GM12878 (cell line): ENCODE data around the gene CCDC88C. TPM values are rescaled to one million over a fixed set of nuclear protein-coding genes. Genes with fewer than 3 reads are reported as not detected.
A peak's percentile ranks its signal among the peaks of the same experiment; 100 is the strongest.

ENCODE experiments used
- ATAC-seq: fragments of 200-7000 bp; cut with Tn5 transposase; 3 replicates; pipeline ENCODE4 v1.9.1; 2020; ENCODE audit warnings: mild to moderate bottlenecking, moderate library complexity
- BruUV-seq: library from RNA; stranded (reverse); fragments of 400-500 nt; replicated peaks from 2 replicates; lab custom pipeline; 2021; lab: Mats Ljungman, UMichigan
- CTCF ChIA-PET: fragments of 300-600 bp; sonication (Branson Sonifier 250); formaldehyde crosslinking; extraction: SDS; loops from one replicate; lab custom pipeline; 2021; ENCODE audit warnings: inconsistent platforms; lab: Yijun Ruan, JAX
- POLR2A ChIA-PET: fragments of 350-600 bp; formaldehyde crosslinking; extraction: SDS; loops from one replicate; lab custom pipeline; 2021; ENCODE audit warnings: inconsistent platforms; lab: Charles Lee
- RAD21 ChIA-PET: fragments of 300-600 bp; sonication (Branson Sonifier 250); formaldehyde crosslinking; loops from one replicate; lab custom pipeline; 2023; ENCODE audit warnings: antibody characterized with exemption; ENCODE audit not compliant: unreplicated experiment; lab: Charles Lee
- SMC1A ChIA-PET: fragments of 300-600 bp; sonication (Branson Sonifier 250); formaldehyde crosslinking; loops from one replicate; lab custom pipeline; 2023; ENCODE audit not compliant: unreplicated experiment, uncharacterized antibody; lab: Charles Lee
- DNase-seq: peaks from one replicate; pipeline ENCODE4 v3.0.0-alpha.2; 2011; ENCODE audit warnings: low read depth, low spot score
- FAIRE-seq: peaks from 3 replicates; lab custom pipeline; 2011; peaks lifted over from hg19 to GRCh38; lab: Jason Lieb, UNC
- H2AFZ ChIP-seq: 2 replicates; pipeline ENCODE4 v1.6.0; 2011; ENCODE audit warnings: low read depth, low read length, control low read depth; ENCODE audit not compliant: control insufficient read depth
- H3K27ac ChIP-seq: 2 replicates; pipeline ENCODE4 v1.5.1; 2011; ENCODE audit warnings: control low read depth; ENCODE audit not compliant: control insufficient read depth, insufficient read depth
- H3K27me3 ChIP-seq, 2 experiments: replicated peaks in 1 of 2; 2 replicates each; pipeline versions ENCODE4 v1.6.0 to v1.6.1; 2011; ENCODE audit warnings: low read length in 1 of 2; ENCODE audit not compliant: control insufficient read depth in 2 of 2, insufficient read depth in 2 of 2
- H3K36me3 ChIP-seq, 2 experiments: 2 replicates each; pipeline ENCODE4 v1.5.1; 2011; ENCODE audit warnings: low read length in 1 of 2; ENCODE audit not compliant: control insufficient read depth in 2 of 2, insufficient read depth in 2 of 2
- H3K4me1 ChIP-seq: 2 replicates; pipeline ENCODE4 v1.6.1; 2011; ENCODE audit warnings: mild to moderate bottlenecking, low read length, moderate library complexity, mixed read lengths; ENCODE audit not compliant: control insufficient read depth, insufficient read depth
- H3K4me2 ChIP-seq: 2 replicates; pipeline ENCODE4 v1.6.0; 2011; ENCODE audit warnings: control low read depth; ENCODE audit not compliant: control insufficient read depth, insufficient read depth
- H3K4me3 ChIP-seq: fragments of 200-600 bp; sonication (generic); 2 replicates; pipeline ENCODE4 v1.5.1; 2016
- H3K79me2 ChIP-seq: 2 replicates; pipeline ENCODE4 v1.6.0; 2011; ENCODE audit warnings: low read length; ENCODE audit not compliant: control insufficient read depth, insufficient read depth
- H3K9ac ChIP-seq: 2 replicates; pipeline ENCODE4 v1.8.0; 2011; ENCODE audit warnings: low read length, control low read depth, mixed read lengths; ENCODE audit not compliant: control insufficient read depth, insufficient read depth
- H3K9me3 ChIP-seq: replicated peaks from 3 replicates; pipeline ENCODE4 v1.5.1; 2011; ENCODE audit warnings: mild to moderate bottlenecking, low read length; ENCODE audit not compliant: control insufficient read depth, insufficient read depth
- H4K20me1 ChIP-seq: 2 replicates; pipeline ENCODE4 v1.6.0; 2011; ENCODE audit not compliant: control insufficient read depth, insufficient read depth
- BCL3 ChIP-seq: IDR thresholded peaks from 2 replicates; pipeline ENCODE4 v1.6.1; 2011; ENCODE audit warnings: borderline replicate concordance, low read depth, mild to moderate bottlenecking, moderate library complexity, low read length; ENCODE audit not compliant: insufficient read depth, poor library complexity, severe bottlenecking
- EED ChIP-seq: sonication (generic); IDR thresholded peaks from 2 replicates; pipeline ENCODE4 v1.6.1; 2016; ENCODE audit warnings: antibody characterized with exemption, low read depth
- MEF2A ChIP-seq: IDR thresholded peaks from 2 replicates; pipeline ENCODE4 v1.6.1; 2011; ENCODE audit warnings: low read depth, mild to moderate bottlenecking, low read length, moderate library complexity; ENCODE audit not compliant: insufficient read depth
- MLLT1 ChIP-seq: fragments of 450-650 bp; IDR thresholded peaks from 2 replicates; pipeline ENCODE4 v1.6.1; 2016; ENCODE audit warnings: mild to moderate bottlenecking
- MYC ChIP-seq: IDR thresholded peaks from 2 replicates; pipeline ENCODE4 v1.6.1; 2011; ENCODE audit warnings: mild to moderate bottlenecking, low read length, moderate library complexity, inconsistent platforms; ENCODE audit not compliant: insufficient read depth, insufficient replicate concordance, insufficient read length, severe bottlenecking
- PAX8 ChIP-seq: fragments of 450-650 bp; IDR thresholded peaks from 2 replicates; pipeline ENCODE4 v1.6.1; 2017; ENCODE audit warnings: mild to moderate bottlenecking, moderate library complexity
- POLR2AphosphoS2 ChIP-seq: IDR thresholded peaks from 2 replicates; pipeline ENCODE4 v1.6.1; 2011; ENCODE audit warnings: low read depth, mild to moderate bottlenecking, low read length, improper control_type of control experiment, moderate library complexity
- WGBS: methylation state at CpG from one replicate; pipeline ENCODE4 v1.1.6; 2016; ENCODE audit warnings: low lambda C conversion rate; ENCODE audit not compliant: insufficient replicate concordance, insufficient coverage; ENCODE audit errors: missing lambda C conversion rate; 5-methylcytosine and 5-hydroxymethylcytosine counted together
- in situ Hi-C: fragments of 300-500 bp; cut with MboI; formaldehyde crosslinking; loops from 9 replicates; pipeline ENCODE4 v1.14.3; 2018; ENCODE audit warnings: mixed read lengths
- intact Hi-C: fragments of 100-400 bp; cut with micrococcal nuclease; formaldehyde crosslinking; loops from one replicate; pipeline ENCODE4 v1.14.2; 2022; ENCODE audit not compliant: unreplicated experiment
- polyA plus RNA-seq, 11 experiments: library from polyadenylated mRNA; depleted of rRNA in 4 of 11; unstranded in 6 of 11; stranded (reverse) in 5 of 11; fragments of >200 nt; fragmentation: Nextera tagmentation in 4 of 11; fragmentation: Illumina TruSeq in 1 of 11; extraction: Ambion mirVana in 4 of 11; extraction: Trizol in 1 of 11; gene quantifications; 1 replicate in 1 of 11; 2 replicates in 10 of 11; pipeline versions ENCODE4 v1.2.1 to v1.2.3, GENCODE V29; 2011 to 2016; ENCODE audit warnings: inconsistent platforms in 2 of 11, missing spikeins in 2 of 11, low read depth in 1 of 11
- total RNA-seq, 4 experiments: library from RNA; depleted of rRNA in 3 of 4; stranded (reverse); fragments of >200 nt in 3 of 4; fragmentation: Illumina TruSeq in 1 of 4; extraction: Trizol in 1 of 4; gene quantifications; 2 replicates each; pipeline versions ENCODE4 v1.2.1 to v1.2.3, GENCODE V29; 2013 to 2021
- TF ChIP-seq, protein P1 (sequence below): fragments of 450-650 bp; IDR thresholded peaks from 2 replicates; pipeline ENCODE4 v1.6.1; 2018; ENCODE audit warnings: mild to moderate bottlenecking, low read depth, moderate library complexity; ENCODE audit not compliant: partially characterized antibody
- TF ChIP-seq, protein P2 (sequence below): fragments of 450-650 bp; IDR thresholded peaks from 2 replicates; pipeline ENCODE4 v1.6.1; 2014; ENCODE audit warnings: mild to moderate bottlenecking

CCDC88C gene
- total and polyA plus RNA-seq, 10 of the 15 experiments (the other 5 are each of a cell fraction or from before 2014, with no cell fraction given): 4.0 to 79.6 (median 36.6) TPM

- TF ChIP-seq MLLT1 (0 out of 2 replicates have a peak, but pooled peaks have one; percentile 24), EED (no peak)
Observed at GRCh38 chr14:91243074-91243471, 174.5 kb downstream of the CCDC88C start (continued).

- FAIRE-seq: no peak
- H3K9ac ChIP-seq: peak overlapping the region; percentile 55
- POLR2A ChIA-PET: interaction anchor here (0.8 to 5.9 kb wide), 5 partner anchors 8 to 173 kb away, joined by 3 to 108 read pairs (median 5); no protein-coding TSS in a partner anchor
- intact Hi-C loops (loop anchor here (1.0 to 5.0 kb wide), 2 partner anchors 14 to 175 kb away; partner anchors contain the start of gene CCDC88C), in situ Hi-C loops (no loop called here)
- RAD21 ChIA-PET: interaction anchor here (0.6 to 5.2 kb wide), 11 partner anchors 9 to 337 kb away, joined by 3 to 90 read pairs (median 5); no protein-coding TSS in a partner anchor
- CTCF ChIA-PET: interaction anchor here (0.6 to 6.5 kb wide), 6 partner anchors 10 to 68 kb away, joined by 3 to 59 read pairs (median 10); no protein-coding TSS in a partner anchor
- SMC1A ChIA-PET: interaction anchor here (0.5 to 9.8 kb wide), 15 partner anchors 10 to 184 kb away, joined by 3 to 142 read pairs (median 4); partner anchors contain the start of gene DGLUCY
- peak overlapping the region; percentile 86 for H3K27ac ChIP-seq
- no peaks in the 10 kb centered on the region for H3K27me3 ChIP-seq
- DNase-seq: no peak
- H3K79me2 ChIP-seq: peaks cover 17% of the 10 kb centered on the region
- WGBS: 3% methylated on average over 4 of the region's 4 CpGs
- H4K20me1 ChIP-seq: no peaks in the 10 kb centered on the region
- peak overlapping the region; percentile 83 for H3K4me2 ChIP-seq
- no peaks in the 10 kb centered on the region; a peak in 1 of 4 replicates for H3K36me3 ChIP-seq
- peak overlapping the region; percentile 62 for H3K4me3 ChIP-seq
- TF ChIP-seq POLR2AphosphoS2 (no peak), MYC (no peak), PAX8 (no peak), MEF2A (no peak), BCL3 (no peak)
- TF ChIP-seq, protein P1, sequence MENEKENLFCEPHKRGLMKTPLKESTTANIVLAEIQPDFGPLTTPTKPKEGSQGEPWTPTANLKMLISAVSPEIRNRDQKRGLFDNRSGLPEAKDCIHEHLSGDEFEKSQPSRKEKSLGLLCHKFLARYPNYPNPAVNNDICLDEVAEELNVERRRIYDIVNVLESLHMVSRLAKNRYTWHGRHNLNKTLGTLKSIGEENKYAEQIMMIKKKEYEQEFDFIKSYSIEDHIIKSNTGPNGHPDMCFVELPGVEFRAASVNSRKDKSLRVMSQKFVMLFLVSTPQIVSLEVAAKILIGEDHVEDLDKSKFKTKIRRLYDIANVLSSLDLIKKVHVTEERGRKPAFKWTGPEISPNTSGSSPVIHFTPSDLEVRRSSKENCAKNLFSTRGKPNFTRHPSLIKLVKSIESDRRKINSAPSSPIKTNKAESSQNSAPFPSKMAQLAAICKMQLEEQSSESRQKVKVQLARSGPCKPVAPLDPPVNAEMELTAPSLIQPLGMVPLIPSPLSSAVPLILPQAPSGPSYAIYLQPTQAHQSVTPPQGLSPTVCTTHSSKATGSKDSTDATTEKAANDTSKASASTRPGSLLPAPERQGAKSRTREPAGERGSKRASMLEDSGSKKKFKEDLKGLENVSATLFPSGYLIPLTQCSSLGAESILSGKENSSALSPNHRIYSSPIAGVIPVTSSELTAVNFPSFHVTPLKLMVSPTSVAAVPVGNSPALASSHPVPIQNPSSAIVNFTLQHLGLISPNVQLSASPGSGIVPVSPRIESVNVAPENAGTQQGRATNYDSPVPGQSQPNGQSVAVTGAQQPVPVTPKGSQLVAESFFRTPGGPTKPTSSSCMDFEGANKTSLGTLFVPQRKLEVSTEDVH: no peak
- TF ChIP-seq, protein P2, sequence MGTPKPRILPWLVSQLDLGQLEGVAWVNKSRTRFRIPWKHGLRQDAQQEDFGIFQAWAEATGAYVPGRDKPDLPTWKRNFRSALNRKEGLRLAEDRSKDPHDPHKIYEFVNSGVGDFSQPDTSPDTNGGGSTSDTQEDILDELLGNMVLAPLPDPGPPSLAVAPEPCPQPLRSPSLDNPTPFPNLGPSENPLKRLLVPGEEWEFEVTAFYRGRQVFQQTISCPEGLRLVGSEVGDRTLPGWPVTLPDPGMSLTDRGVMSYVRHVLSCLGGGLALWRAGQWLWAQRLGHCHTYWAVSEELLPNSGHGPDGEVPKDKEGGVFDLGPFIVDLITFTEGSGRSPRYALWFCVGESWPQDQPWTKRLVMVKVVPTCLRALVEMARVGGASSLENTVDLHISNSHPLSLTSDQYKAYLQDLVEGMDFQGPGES: no peak
- TF ChIP-seq, all 136 proteins: peak for 0
- H3K9me3 ChIP-seq: no peaks in the 10 kb centered on the region
- TSS peak; percentile 65 for BruUV-seq
- no peak overlapping the region for H2AFZ ChIP-seq
- peak; percentile 2 for ATAC-seq
- H3K4me1 ChIP-seq: peaks cover 39% of the 10 kb centered on the region
Observed at GRCh38 chr14:91242635-91243034, 175.0 kb downstream of the CCDC88C start.
